Cerebellar cortex (tissue), 1 donor: ENCODE results near the gene NUPR1.
A peak's percentile ranks its signal among the peaks of the same experiment; 100 is the strongest.
"Not testable (repeated sequence)": the region's sequence is repeated elsewhere in the genome, so short reads cannot be mapped to it uniquely, and the experiment has no call there.

Experiments
- DNase-seq: peaks from one replicate; pipeline ENCODE4 v3.0.0-alpha.2; 2015; ENCODE audit warnings: low spot score

The NUPR1 gene

GRCh38 chr16:28538733-28539596, at the start of gene NUPR1:
Gene NUPR1, minus strand, starts transcription at chr16:28538974. Its CDS starts 67 bp downstream, at chr16:28538907.
- peak; percentile 99 for DNase-seq

- DNase-seq, result no peak
Measured at GRCh38 chr16:28587386-28587785, 48.6 kb upstream of the NUPR1 start.

GRCh38 chr16:28586466-28586865, 47.7 kb upstream of the NUPR1 start:
- no peak for DNase-seq

GRCh38 chr16:28585674-28586073, 46.9 kb upstream of the NUPR1 start:
- DNase-seq, result no peak

GRCh38 chr16:28580726-28581315, 42.0 kb upstream of the NUPR1 start:
- DNase-seq, result no peak

GRCh38 chr16:28575446-28576109, 36.8 kb upstream of the NUPR1 start:
- no peak for DNase-seq

GRCh38 chr16:28574925-28575324, 36.2 kb upstream of the NUPR1 start:
- no peak for DNase-seq

- DNase-seq, result no peak
Measured at GRCh38 chr16:28573738-28574718, 35.3 kb upstream of the NUPR1 start.

- DNase-seq, result peak; percentile 55
Measured at GRCh38 chr16:28572696-28573510, 34.1 kb upstream of the NUPR1 start.

- no peak for DNase-seq
Measured at GRCh38 chr16:28569968-28570752, 31.4 kb upstream of the NUPR1 start.

GRCh38 chr16:28569021-28569420, 30.2 kb upstream of the NUPR1 start:
- DNase-seq, result no peak

GRCh38 chr16:28567292-28567691, 28.5 kb upstream of the NUPR1 start:
- no peak for DNase-seq

GRCh38 chr16:28566233-28566925, 27.6 kb upstream of the NUPR1 start:
- not testable (repeated sequence) for DNase-seq

- DNase-seq, result no peak
Measured at GRCh38 chr16:28563218-28563617, 24.4 kb upstream of the NUPR1 start.

- no peak for DNase-seq
Measured at GRCh38 chr16:28562199-28562598, 23.4 kb upstream of the NUPR1 start.

- no peak for DNase-seq
Measured at GRCh38 chr16:28561557-28562187, 22.9 kb upstream of the NUPR1 start.

GRCh38 chr16:28558456-28558855, 19.7 kb upstream of the NUPR1 start:
- no peak for DNase-seq

- DNase-seq, result no peak
Measured at GRCh38 chr16:28556914-28557320, 18.1 kb upstream of the NUPR1 start.

- DNase-seq, result no peak
Measured at GRCh38 chr16:28555561-28555960, 16.8 kb upstream of the NUPR1 start.
